ENCODE results near the gene ANKRD33B. TPM values are rescaled to one million over a fixed set of nuclear protein-coding genes. Genes with fewer than 3 reads are reported as not detected.

The ANKRD33B gene
- total and polyA plus RNA-seq, 2 experiments from 2014 or later = 2.9 to 15.4 TPM

- no peaks in the 10 kb centered on the region; the same call in 2 of the 3 replicates for H3K9me3 Mint-ChIP-seq
- H3K27me3 Mint-ChIP-seq (ENCODE audit: insufficient read depth, low read depth, poor library complexity) = peaks cover 6% of the 10 kb centered on the region
- DNase-seq (ENCODE audit: low spot score) (no peak), ATAC-seq (no peak; the same call in 2 of the 3 replicates)
- H3K27ac Mint-ChIP-seq = no peak overlapping the region
- Histone ChIP-seq H3K27me3 (ENCODE audit: insufficient read depth) (no peaks in the 10 kb centered on the region), H4K20me1 (replicated peaks; ENCODE audit: insufficient read depth) (no peaks in the 10 kb centered on the region), H3K36me3 (ENCODE audit: insufficient read depth) (no peaks in the 10 kb centered on the region), H3K4me3 (no peak overlapping the region), H2AFZ (no peak overlapping the region), H3K79me2 (replicated peaks; ENCODE audit: insufficient read depth) (no peaks in the 10 kb centered on the region), H3K4me2 (no peak overlapping the region), H3F3A (replicated peaks; ENCODE audit: low read depth) (no peaks in the 10 kb centered on the region), H3K4me1 (ENCODE audit: insufficient read depth) (peaks cover 8% of the 10 kb centered on the region; the same call in 1 of the 2 replicates), H3K9me2 (ENCODE audit: insufficient read depth) (no peaks in the 10 kb centered on the region), H3K27ac (ENCODE audit: low read depth) (no peak overlapping the region)
- no peaks in the 10 kb centered on the region; the same call in 2 of the 3 replicates for H3K36me3 Mint-ChIP-seq (ENCODE audit: low read depth)
- TF ChIP-seq ZNF114 (CRISPR knock-in tag; IDR thresholded peaks at IDR 0.05) (no peak), EZH2 (IDR thresholded peaks at IDR 0.05; ENCODE audit: low read depth, unreplicated experiment) (no peak), CREB1 (CRISPR knock-in tag; IDR thresholded peaks at IDR 0.05; ENCODE audit: low read depth) (no peak), CTCF (conservative IDR thresholded peaks at IDR 0.05; ENCODE audit: low read depth in 2 of 2) (no peak), REST (IDR thresholded peaks at IDR 0.05; ENCODE audit: unreplicated experiment) (no peak), ZNF331 (CRISPR knock-in tag; IDR thresholded peaks at IDR 0.05; ENCODE audit: low read depth) (no peak), POLR2AphosphoS5 (IDR thresholded peaks at IDR 0.05; ENCODE audit: low read depth) (no peak), NANOG (IDR thresholded peaks at IDR 0.05; ENCODE audit: borderline replicate concordance) (no peak), STAT1 (IDR thresholded peaks at IDR 0.05; ENCODE audit: unreplicated experiment) (no peak), JUNB (IDR thresholded peaks at IDR 0.05; ENCODE audit: unreplicated experiment) (no peak), EZH2phosphoT487 (IDR thresholded peaks at IDR 0.05; ENCODE audit: unreplicated experiment) (no peak)
- TF ChIP-seq, protein P1, sequence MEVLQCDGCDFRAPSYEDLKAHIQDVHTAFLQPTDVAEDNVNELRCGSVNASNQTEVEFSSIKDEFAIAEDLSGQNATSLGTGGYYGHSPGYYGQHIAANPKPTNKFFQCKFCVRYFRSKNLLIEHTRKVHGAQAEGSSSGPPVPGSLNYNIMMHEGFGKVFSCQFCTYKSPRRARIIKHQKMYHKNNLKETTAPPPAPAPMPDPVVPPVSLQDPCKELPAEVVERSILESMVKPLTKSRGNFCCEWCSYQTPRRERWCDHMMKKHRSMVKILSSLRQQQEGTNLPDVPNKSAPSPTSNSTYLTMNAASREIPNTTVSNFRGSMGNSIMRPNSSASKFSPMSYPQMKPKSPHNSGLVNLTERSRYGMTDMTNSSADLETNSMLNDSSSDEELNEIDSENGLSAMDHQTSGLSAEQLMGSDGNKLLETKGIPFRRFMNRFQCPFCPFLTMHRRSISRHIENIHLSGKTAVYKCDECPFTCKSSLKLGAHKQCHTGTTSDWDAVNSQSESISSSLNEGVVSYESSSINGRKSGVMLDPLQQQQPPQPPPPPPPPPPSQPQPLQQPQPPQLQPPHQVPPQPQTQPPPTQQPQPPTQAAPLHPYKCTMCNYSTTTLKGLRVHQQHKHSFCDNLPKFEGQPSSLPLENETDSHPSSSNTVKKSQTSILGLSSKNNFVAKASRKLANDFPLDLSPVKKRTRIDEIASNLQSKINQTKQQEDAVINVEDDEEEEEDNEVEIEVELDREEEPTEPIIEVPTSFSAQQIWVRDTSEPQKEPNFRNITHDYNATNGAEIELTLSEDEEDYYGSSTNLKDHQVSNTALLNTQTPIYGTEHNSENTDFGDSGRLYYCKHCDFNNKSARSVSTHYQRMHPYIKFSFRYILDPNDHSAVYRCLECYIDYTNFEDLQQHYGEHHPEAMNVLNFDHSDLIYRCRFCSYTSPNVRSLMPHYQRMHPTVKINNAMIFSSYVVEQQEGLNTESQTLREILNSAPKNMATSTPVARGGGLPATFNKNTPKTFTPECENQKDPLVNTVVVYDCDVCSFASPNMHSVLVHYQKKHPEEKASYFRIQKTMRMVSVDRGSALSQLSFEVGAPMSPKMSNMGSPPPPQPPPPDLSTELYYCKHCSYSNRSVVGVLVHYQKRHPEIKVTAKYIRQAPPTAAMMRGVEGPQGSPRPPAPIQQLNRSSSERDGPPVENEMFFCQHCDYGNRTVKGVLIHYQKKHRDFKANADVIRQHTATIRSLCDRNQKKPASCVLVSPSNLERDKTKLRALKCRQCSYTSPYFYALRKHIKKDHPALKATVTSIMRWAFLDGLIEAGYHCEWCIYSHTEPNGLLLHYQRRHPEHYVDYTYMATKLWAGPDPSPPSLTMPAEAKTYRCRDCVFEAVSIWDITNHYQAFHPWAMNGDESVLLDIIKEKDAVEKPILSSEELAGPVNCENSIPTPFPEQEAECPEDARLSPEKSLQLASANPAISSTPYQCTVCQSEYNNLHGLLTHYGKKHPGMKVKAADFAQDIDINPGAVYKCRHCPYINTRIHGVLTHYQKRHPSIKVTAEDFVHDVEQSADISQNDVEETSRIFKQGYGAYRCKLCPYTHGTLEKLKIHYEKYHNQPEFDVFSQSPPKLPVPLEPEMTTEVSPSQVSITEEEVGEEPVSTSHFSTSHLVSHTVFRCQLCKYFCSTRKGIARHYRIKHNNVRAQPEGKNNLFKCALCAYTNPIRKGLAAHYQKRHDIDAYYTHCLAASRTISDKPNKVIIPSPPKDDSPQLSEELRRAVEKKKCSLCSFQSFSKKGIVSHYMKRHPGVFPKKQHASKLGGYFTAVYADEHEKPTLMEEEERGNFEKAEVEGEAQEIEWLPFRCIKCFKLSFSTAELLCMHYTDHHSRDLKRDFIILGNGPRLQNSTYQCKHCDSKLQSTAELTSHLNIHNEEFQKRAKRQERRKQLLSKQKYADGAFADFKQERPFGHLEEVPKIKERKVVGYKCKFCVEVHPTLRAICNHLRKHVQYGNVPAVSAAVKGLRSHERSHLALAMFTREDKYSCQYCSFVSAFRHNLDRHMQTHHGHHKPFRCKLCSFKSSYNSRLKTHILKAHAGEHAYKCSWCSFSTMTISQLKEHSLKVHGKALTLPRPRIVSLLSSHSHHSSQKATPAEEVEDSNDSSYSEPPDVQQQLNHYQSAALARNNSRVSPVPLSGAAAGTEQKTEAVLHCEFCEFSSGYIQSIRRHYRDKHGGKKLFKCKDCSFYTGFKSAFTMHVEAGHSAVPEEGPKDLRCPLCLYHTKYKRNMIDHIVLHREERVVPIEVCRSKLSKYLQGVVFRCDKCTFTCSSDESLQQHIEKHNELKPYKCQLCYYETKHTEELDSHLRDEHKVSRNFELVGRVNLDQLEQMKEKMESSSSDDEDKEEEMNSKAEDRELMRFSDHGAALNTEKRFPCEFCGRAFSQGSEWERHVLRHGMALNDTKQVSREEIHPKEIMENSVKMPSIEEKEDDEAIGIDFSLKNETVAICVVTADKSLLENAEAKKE (CRISPR knock-in tag; IDR thresholded peaks at IDR 0.05) = no peak
- TF ChIP-seq, protein P2, sequence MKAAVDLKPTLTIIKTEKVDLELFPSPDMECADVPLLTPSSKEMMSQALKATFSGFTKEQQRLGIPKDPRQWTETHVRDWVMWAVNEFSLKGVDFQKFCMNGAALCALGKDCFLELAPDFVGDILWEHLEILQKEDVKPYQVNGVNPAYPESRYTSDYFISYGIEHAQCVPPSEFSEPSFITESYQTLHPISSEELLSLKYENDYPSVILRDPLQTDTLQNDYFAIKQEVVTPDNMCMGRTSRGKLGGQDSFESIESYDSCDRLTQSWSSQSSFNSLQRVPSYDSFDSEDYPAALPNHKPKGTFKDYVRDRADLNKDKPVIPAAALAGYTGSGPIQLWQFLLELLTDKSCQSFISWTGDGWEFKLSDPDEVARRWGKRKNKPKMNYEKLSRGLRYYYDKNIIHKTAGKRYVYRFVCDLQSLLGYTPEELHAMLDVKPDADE (IDR thresholded peaks at IDR 0.05) = no peak
- peaks cover 8% of the 10 kb centered on the region for H3K4me1 Mint-ChIP-seq
- no peak overlapping the region for H3K4me3 Mint-ChIP-seq
These were observed 13.8 kb downstream of the ANKRD33B start for GRCh38 chr5:10577371-10578292.

Measured in GM23338 (cell line).